Keratinocyte (primary cell): ENCODE results near the gene NUFIP2. TPM values are rescaled to one million over a fixed set of nuclear protein-coding genes. Genes with fewer than 3 reads are reported as not detected.
A peak's percentile ranks its signal among the peaks of the same experiment; 100 is the strongest.

Experiments used
- DNase-seq: peaks from one replicate; pipeline ENCODE4 v3.0.0-alpha.2; 2011; ENCODE audit warnings: low read depth, missing footprints, low spot score
- FAIRE-seq: peaks from 2 replicates; lab custom pipeline; 2011; peaks lifted over from hg19 to GRCh38; lab: Jason Lieb, UNC
- H2AFZ ChIP-seq: 2 replicates; pipeline ENCODE4 v1.6.0; 2012; ENCODE audit warnings: low read length, control low read depth, inconsistent platforms; ENCODE audit not compliant: control insufficient read depth
- H3K27ac ChIP-seq: 2 replicates; pipeline ENCODE4 v1.5.1; 2011; ENCODE audit warnings: low read length; ENCODE audit not compliant: control insufficient read depth, insufficient read depth
- H3K27me3 ChIP-seq: 3 replicates; pipeline ENCODE4 v1.6.0; 2011; ENCODE audit warnings: low read length; ENCODE audit not compliant: control insufficient read depth, insufficient read depth; ENCODE audit errors: extremely low read depth
- H3K36me3 ChIP-seq, 2 experiments: 2 replicates in 1 of 2; 3 replicates in 1 of 2; pipeline ENCODE4 v1.5.1; 2011; ENCODE audit warnings: low read length in 2 of 2, mild to moderate bottlenecking in 1 of 2; ENCODE audit not compliant: control insufficient read depth in 2 of 2, insufficient read depth in 2 of 2; ENCODE audit errors: extremely low read depth in 1 of 2
- H3K4me1 ChIP-seq: 3 replicates; pipeline ENCODE4 v1.5.1; 2011; ENCODE audit warnings: low read length; ENCODE audit not compliant: control insufficient read depth, insufficient read depth; ENCODE audit errors: extremely low read depth
- H3K4me2 ChIP-seq: 3 replicates; pipeline ENCODE4 v1.6.0; 2011; ENCODE audit warnings: low read depth, low read length; ENCODE audit not compliant: control insufficient read depth, insufficient read depth; ENCODE audit errors: extremely low read depth
- H3K4me3 ChIP-seq, 3 experiments: fragments of 200-600 bp in 1 of 3; sonication (generic) in 1 of 3; 2 replicates in 2 of 3; 3 replicates in 1 of 3; pipeline ENCODE4 v1.5.1; 2011 to 2016; ENCODE audit warnings: low read length in 3 of 3, mild to moderate bottlenecking in 3 of 3, control low read depth in 2 of 3, inconsistent platforms in 1 of 3, low read depth in 1 of 3, mixed read lengths in 1 of 3, mixed run types in 1 of 3, moderate library complexity in 1 of 3; ENCODE audit not compliant: control insufficient read depth in 2 of 3, insufficient read depth in 2 of 3; ENCODE audit errors: extremely low read depth in 1 of 3
- H3K79me2 ChIP-seq: 2 replicates; pipeline ENCODE4 v1.6.0; 2012; ENCODE audit warnings: low read length; ENCODE audit not compliant: control insufficient read depth, insufficient read depth
- H3K9ac ChIP-seq: 3 replicates; pipeline ENCODE4 v1.6.0; 2011; ENCODE audit warnings: low read length; ENCODE audit not compliant: control insufficient read depth, insufficient read depth; ENCODE audit errors: extremely low read depth
- H3K9me1 ChIP-seq: 3 replicates; pipeline ENCODE4 v1.6.0; 2011; ENCODE audit warnings: low read length; ENCODE audit not compliant: control insufficient read depth, insufficient read depth; ENCODE audit errors: extremely low read depth
- H3K9me3 ChIP-seq: 2 replicates; pipeline ENCODE4 v1.5.1; 2012; ENCODE audit warnings: low read depth, low read length; ENCODE audit not compliant: control insufficient read depth
- H4K20me1 ChIP-seq: 3 replicates; pipeline ENCODE4 v1.6.0; 2011; ENCODE audit warnings: low read length; ENCODE audit not compliant: control insufficient read depth, insufficient read depth; ENCODE audit errors: extremely low read depth
- CTCF ChIP-seq, 3 experiments: IDR thresholded peaks in 1 of 3; conservative IDR thresholded peaks in 1 of 3; optimal IDR thresholded peaks in 1 of 3; 2 replicates in 2 of 3; 3 replicates in 1 of 3; pipeline versions ENCODE3 to v1.5.1; 2011; ENCODE audit warnings: low read length in 3 of 3, mild to moderate bottlenecking in 3 of 3, moderate library complexity in 2 of 3, control low read depth in 1 of 3, inconsistent platforms in 1 of 3; ENCODE audit not compliant: insufficient read depth in 2 of 3; ENCODE audit errors: extremely low read depth in 1 of 3
- EZH2 ChIP-seq: IDR thresholded peaks from one replicate; pipeline ENCODE4 v1.6.1; 2012; ENCODE audit warnings: inconsistent platforms, mild to moderate bottlenecking, low read length, moderate library complexity
- dilution Hi-C: fragments of 300-500 bp; cut with MboI; formaldehyde crosslinking; loops from one replicate; pipeline ENCODE4 v1.7.0; 2020; ENCODE audit warnings: low sequenced_read_pairs; ENCODE audit not compliant: extremely low pct_ligation_motif_present
- polyA plus RNA-seq, 5 experiments: library from polyadenylated mRNA; depleted of rRNA in 3 of 5; stranded (reverse) in 3 of 5; stranded (forward) in 1 of 5; unstranded in 1 of 5; fragments of >200 nt; gene quantifications; 1 replicate in 1 of 5; 2 replicates in 3 of 5; 3 replicates in 1 of 5; pipeline versions ENCODE4 v1.2.1 to v1.2.3, GENCODE V29; 2011 to 2012; ENCODE audit warnings: missing spikeins in 2 of 5, low read depth in 1 of 5, low replicate concordance in 1 of 5

NUFIP2 gene
- polyA plus RNA-seq, 1 donor (not counting 4 experiments of a cell fraction or from before 2014, with no cell fraction given), result 22.0 TPM

DNA sequence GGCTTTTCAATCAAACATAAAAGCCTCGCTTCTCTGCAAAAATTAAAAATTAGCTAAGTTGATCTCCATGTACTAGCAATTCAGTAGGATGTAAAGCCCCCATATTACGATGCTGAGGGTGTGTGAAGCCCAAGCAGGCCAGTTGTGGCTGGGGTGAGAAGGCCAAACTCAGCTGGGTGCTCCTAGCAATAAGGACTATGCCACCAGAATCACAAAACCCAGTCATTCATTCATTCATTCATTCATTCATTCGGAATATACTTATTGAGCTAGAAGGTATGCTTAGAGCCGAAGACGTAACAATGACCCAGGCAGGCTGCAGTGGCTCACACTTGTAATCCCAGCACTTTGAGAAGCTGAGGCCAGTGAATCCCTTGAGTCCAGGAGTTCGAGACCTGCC is 51.2 kb downstream of the NUFIP2 start:
- Histone ChIP-seq H4K20me1 (no peaks in the 10 kb centered on the region), H3K4me1 (peaks cover 30% of the 10 kb centered on the region), H3K36me3 (no peaks in the 10 kb centered on the region), H3K4me3 (no peak overlapping the region), H3K27ac (no peak overlapping the region), H3K9me3 (no peaks in the 10 kb centered on the region), H3K79me2 (no peaks in the 10 kb centered on the region), H3K27me3 (no peaks in the 10 kb centered on the region), H3K4me2 (no peak overlapping the region), H2AFZ (no peak overlapping the region), H3K9ac (no peak overlapping the region), H3K9me1 (no peaks in the 10 kb centered on the region)
- TF ChIP-seq CTCF (optimal IDR thresholded peaks at IDR 0.05 in 1 of 3, IDR thresholded peaks at IDR 0.05 in 1 of 3, conservative IDR thresholded peaks at IDR 0.05 in 1 of 3; ENCODE audit: extremely low read depth in 1 of 3, insufficient read depth in 2 of 3, low read length in 3 of 3), result no peak
- TF ChIP-seq EZH2, result no peak
- DNase-seq, result no peak
- dilution Hi-C loops, result no loop called here
- FAIRE-seq, result no peak

DNA sequence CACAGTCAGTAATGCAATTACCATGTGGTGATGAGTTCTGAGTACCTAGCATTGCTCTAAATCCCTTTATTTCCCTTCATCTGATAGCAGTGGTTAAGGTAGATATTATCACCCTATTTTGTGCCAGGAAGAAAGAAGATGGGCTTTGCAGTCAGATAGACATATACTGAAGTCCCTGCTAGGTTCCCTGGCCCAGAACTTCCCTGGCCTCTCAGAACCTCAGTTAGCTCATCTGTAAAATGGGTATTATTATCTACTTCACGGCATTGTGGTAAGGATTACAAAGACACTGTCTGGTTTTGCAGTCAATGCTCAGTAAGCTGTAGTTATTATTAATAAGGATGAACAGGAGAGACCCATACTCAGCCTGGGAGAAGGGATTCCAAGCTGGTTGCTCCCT is 51.9 kb downstream of the NUFIP2 start:
- dilution Hi-C loops, result no loop called here
- no peak overlapping the region for H3K4me2 ChIP-seq

More for the DNA sequence above, 51.9 kb downstream of the NUFIP2 start:
- Histone ChIP-seq H3K9ac (no peak overlapping the region), H3K27ac (no peak overlapping the region), H3K9me1 (no peaks in the 10 kb centered on the region), H4K20me1 (no peaks in the 10 kb centered on the region), H3K4me1 (peaks cover 33% of the 10 kb centered on the region), H3K79me2 (no peaks in the 10 kb centered on the region), H3K27me3 (no peaks in the 10 kb centered on the region), H3K4me3 (no peak overlapping the region), H2AFZ (no peak overlapping the region), H3K36me3 (no peaks in the 10 kb centered on the region), H3K9me3 (no peaks in the 10 kb centered on the region)
- FAIRE-seq (peak; percentile 46), DNase-seq (no peak)
- TF ChIP-seq CTCF (optimal IDR thresholded peaks at IDR 0.05 in 1 of 3, IDR thresholded peaks at IDR 0.05 in 1 of 3, conservative IDR thresholded peaks at IDR 0.05 in 1 of 3; ENCODE audit: extremely low read depth in 1 of 3, insufficient read depth in 2 of 3, low read length in 3 of 3) (no peak), EZH2 (no peak)
